Activated naive CD8-positive, alpha-beta T cell treated with anti-CD3 and anti-CD28 coated beads, Interleukin-2, amount 10 ng/mL, durations not matched to agents 7 days and 5 days (primary cell): ENCODE data around the gene ATP9B. TPM values are rescaled to one million over a fixed set of nuclear protein-coding genes. Genes with fewer than 3 reads are reported as not detected.
"Not testable (repeated sequence)": the region's sequence is repeated elsewhere in the genome, so short reads cannot be mapped to it uniquely, and the experiment has no call there.

Experiments
- ATAC-seq: fragments of 150-1000 bp; cut with Tn5 transposase; one replicate; pipeline ENCODE4 v1.10.0; 2021; ENCODE audit warnings: low read depth, moderate library complexity
- POLR2A ChIA-PET: fragments of 350-600 bp; sonication (Branson Sonifier 250); formaldehyde crosslinking; loops from one replicate; lab custom pipeline; 2021; ENCODE audit warnings: antibody characterized with exemption; lab: Charles Lee
- DNase-seq: peaks from one replicate; pipeline ENCODE4 v3.0.0; 2021
- H3K27ac Mint-ChIP-seq: one replicate; pipeline ENCODE4 v1.8.0; 2022; ENCODE audit warnings: mild to moderate bottlenecking, mixed read lengths
- H3K27me3 Mint-ChIP-seq: one replicate; pipeline ENCODE4 v1.8.0; 2022; ENCODE audit warnings: mild to moderate bottlenecking, moderate library complexity, mixed read lengths
- H3K36me3 Mint-ChIP-seq: one replicate; pipeline ENCODE4 v1.8.0; 2021; ENCODE audit warnings: mild to moderate bottlenecking, mixed read lengths
- H3K4me1 Mint-ChIP-seq: one replicate; pipeline ENCODE4 v1.8.0; 2021; ENCODE audit warnings: mixed read lengths
- H3K4me3 Mint-ChIP-seq: one replicate; pipeline ENCODE4 v1.8.0; 2022; ENCODE audit warnings: mild to moderate bottlenecking, moderate library complexity, mixed read lengths
- H3K9me3 Mint-ChIP-seq: one replicate; pipeline ENCODE4 v1.8.0; 2021; ENCODE audit warnings: mixed read lengths
- total RNA-seq, 2 experiments: library from RNA; stranded (reverse); gene quantifications; one replicate each; pipeline ENCODE4 v1.2.3, GENCODE V29; 2021

ATP9B gene
- total RNA-seq, 2 experiments from 2014 or later, result 34.2 to 39.0 TPM

GRCh38 chr18:79373736-79374135 is 304.5 kb downstream of the ATP9B start:
- Mint-ChIP-seq H3K4me1 (peaks cover 16% of the 10 kb centered on the region), H3K27ac (no peak overlapping the region), H3K36me3 (peaks cover 7% of the 10 kb centered on the region), H3K27me3 (no peaks in the 10 kb centered on the region), H3K4me3 (no peak overlapping the region), H3K9me3 (no peaks in the 10 kb centered on the region)
- ATAC-seq (no peak), DNase-seq (no peak)
- POLR2A ChIA-PET, result no interaction called here

- POLR2A ChIA-PET, result no interaction called here
- peaks cover 20% of the 10 kb centered on the region for H3K4me1 Mint-ChIP-seq
- DNase-seq, result no peak
- no peaks in the 10 kb centered on the region for H3K9me3 Mint-ChIP-seq
- no peak overlapping the region for H3K4me3 Mint-ChIP-seq
- H3K27me3 Mint-ChIP-seq, result no peaks in the 10 kb centered on the region
- no peak overlapping the region for H3K27ac Mint-ChIP-seq
- no peak for ATAC-seq
- peaks cover 9% of the 10 kb centered on the region for H3K36me3 Mint-ChIP-seq
Observed at GRCh38 chr18:79374408-79375171, 305.4 kb downstream of the ATP9B start.

GRCh38 chr18:79375441-79376154 is 306.4 kb downstream of the ATP9B start:
- peaks cover 3% of the 10 kb centered on the region for H3K36me3 Mint-ChIP-seq
- H3K27ac Mint-ChIP-seq, result no peak overlapping the region
- H3K27me3 Mint-ChIP-seq, result no peaks in the 10 kb centered on the region
- peaks cover 17% of the 10 kb centered on the region for H3K4me1 Mint-ChIP-seq
- H3K9me3 Mint-ChIP-seq, result no peaks in the 10 kb centered on the region
- POLR2A ChIA-PET, result no interaction called here
- DNase-seq (no peak), ATAC-seq (no peak)
- H3K4me3 Mint-ChIP-seq, result no peak overlapping the region

- peak overlapping the region; percentile 34 for H3K27ac Mint-ChIP-seq
- ATAC-seq, POLR2A ChIA-PET: not testable (repeated sequence)
Observed at GRCh38 chr18:79376661-79377060, 307.5 kb downstream of the ATP9B start.

GRCh38 chr18:79377187-79377891 is 308.1 kb downstream of the ATP9B start:
- DNase-seq (no peak), ATAC-seq (no peak)
- POLR2A ChIA-PET, result no interaction called here
- Mint-ChIP-seq H3K27me3 (no peaks in the 10 kb centered on the region), H3K27ac (peak overlapping the region; percentile 34), H3K4me1 (peaks cover 8% of the 10 kb centered on the region), H3K9me3 (no peaks in the 10 kb centered on the region), H3K4me3 (no peak overlapping the region), H3K36me3 (peaks cover 2% of the 10 kb centered on the region)

More at GRCh38 chr18:79376661-79377060, 307.5 kb downstream of the ATP9B start:
- H3K9me3 Mint-ChIP-seq, H3K27me3 Mint-ChIP-seq, H3K36me3 Mint-ChIP-seq, DNase-seq, H3K4me3 Mint-ChIP-seq: not testable (repeated sequence)
- H3K4me1 Mint-ChIP-seq, result peaks cover 10% of the 10 kb centered on the region

GRCh38 chr18:79378536-79379250 is 309.5 kb downstream of the ATP9B start:
- H3K4me1 Mint-ChIP-seq, result peaks cover 8% of the 10 kb centered on the region
- H3K36me3 Mint-ChIP-seq, result peaks cover 2% of the 10 kb centered on the region

GRCh38 chr18:79379251-79379905 is 310.2 kb downstream of the ATP9B start:
- ATAC-seq, result no peak
- Mint-ChIP-seq H3K4me1 (peaks cover 8% of the 10 kb centered on the region), H3K27ac (no peak overlapping the region), H3K4me3 (no peak overlapping the region), H3K36me3 (peaks cover 2% of the 10 kb centered on the region), H3K27me3 (no peaks in the 10 kb centered on the region), H3K9me3 (no peaks in the 10 kb centered on the region)
- POLR2A ChIA-PET, result interaction anchor here (0.6 kb wide), 1 partner anchor 19 kb away, joined by 4 read pairs; no protein-coding TSS in a partner anchor
- DNase-seq, result no peak

More at GRCh38 chr18:79378536-79379250, 309.5 kb downstream of the ATP9B start:
- no peaks in the 10 kb centered on the region for H3K27me3 Mint-ChIP-seq
- H3K27ac Mint-ChIP-seq, result no peak overlapping the region
- ATAC-seq (peak; percentile 67), DNase-seq (peak; percentile 81)
- POLR2A ChIA-PET, result interaction anchor here (0.6 kb wide), 1 partner anchor 268 kb away, joined by 3 read pairs; no protein-coding TSS in a partner anchor
- no peaks in the 10 kb centered on the region for H3K9me3 Mint-ChIP-seq
- no peak overlapping the region for H3K4me3 Mint-ChIP-seq

GRCh38 chr18:79379931-79380815 is 311.0 kb downstream of the ATP9B start:
- DNase-seq (no peak), ATAC-seq (no peak)
- POLR2A ChIA-PET, result interaction anchor here (0.6 kb wide), 1 partner anchor 19 kb away, joined by 4 read pairs; no protein-coding TSS in a partner anchor
- Mint-ChIP-seq H3K9me3 (no peaks in the 10 kb centered on the region), H3K4me1 (peaks cover 8% of the 10 kb centered on the region), H3K36me3 (peaks cover 2% of the 10 kb centered on the region), H3K27ac (no peak overlapping the region), H3K27me3 (no peaks in the 10 kb centered on the region), H3K4me3 (no peak overlapping the region)

- Mint-ChIP-seq H3K4me3 (no peak overlapping the region), H3K9me3 (no peaks in the 10 kb centered on the region), H3K27ac (no peak overlapping the region), H3K27me3 (no peaks in the 10 kb centered on the region), H3K36me3 (peaks cover 2% of the 10 kb centered on the region), H3K4me1 (peaks cover 8% of the 10 kb centered on the region)
- peak; percentile 32 for ATAC-seq
- peak; percentile 80 for DNase-seq
- POLR2A ChIA-PET, result no interaction called here
Observed at GRCh38 chr18:79380816-79381806, 311.9 kb downstream of the ATP9B start.

- Mint-ChIP-seq H3K27me3 (no peaks in the 10 kb centered on the region), H3K4me3 (no peak overlapping the region), H3K27ac (no peak overlapping the region), H3K4me1 (peaks cover 8% of the 10 kb centered on the region), H3K36me3 (peaks cover 2% of the 10 kb centered on the region), H3K9me3 (no peaks in the 10 kb centered on the region)
- ATAC-seq (no peak), DNase-seq (no peak)
- POLR2A ChIA-PET, result no interaction called here
Observed at GRCh38 chr18:79381811-79382311, 312.7 kb downstream of the ATP9B start.
